Measurements from ENCODE around the gene KLHL30. TPM values are rescaled to one million over a fixed set of nuclear protein-coding genes. Genes with fewer than 3 reads are reported as not detected.

KLHL30 gene
- total RNA-seq, 2 experiments from 2014 or later, result 0.09 to 1.9 TPM

DNA sequence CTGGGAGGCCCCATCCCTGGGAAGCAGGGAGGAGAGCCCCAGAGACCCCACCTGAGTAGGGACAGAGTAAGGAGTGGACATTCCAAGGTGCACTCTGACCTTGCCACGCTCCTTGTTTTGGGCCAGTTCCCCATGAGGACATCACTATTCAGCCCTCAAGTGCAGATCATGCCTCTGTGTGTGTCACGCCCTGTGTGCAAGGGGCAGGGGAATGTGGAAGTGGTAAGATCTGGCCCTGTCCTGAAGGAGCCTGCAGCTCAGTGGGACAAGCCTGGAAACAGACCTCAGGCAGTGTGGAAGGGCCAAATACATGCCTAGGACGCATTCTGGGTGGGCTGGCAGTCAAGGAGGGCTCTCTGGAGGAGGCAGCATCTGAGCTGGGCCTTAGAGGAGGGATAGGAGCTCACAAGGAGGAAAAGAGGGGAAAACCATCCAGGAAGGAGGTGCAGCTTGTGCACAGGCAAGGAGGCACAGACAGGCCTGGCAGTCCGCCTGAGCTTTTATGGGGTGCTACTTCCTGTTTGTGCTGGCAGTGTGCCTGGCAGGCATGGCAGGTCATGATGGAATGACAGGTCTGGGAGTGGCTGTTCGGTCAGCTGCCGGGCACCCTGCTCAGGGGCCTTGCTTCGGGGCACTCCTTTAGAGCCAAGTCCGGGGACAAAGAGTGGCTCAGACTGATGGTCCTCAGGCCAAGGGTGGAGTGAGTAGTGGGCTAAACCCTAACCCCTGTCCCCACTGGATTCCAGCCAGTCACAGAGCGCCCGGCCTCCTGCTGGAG, 3.3 kb downstream of the KLHL30 start:
- no peak overlapping the region for H3K4me2 ChIP-seq (ENCODE audit: low read length)
- peaks cover 16% of the 10 kb centered on the region for H3K4me1 ChIP-seq (ENCODE audit: insufficient read depth, low read length, poor library complexity, severe bottlenecking)
- no TSS peak for BruUV-seq (replicated peaks)
- CTCF ChIA-PET (ENCODE audit: unreplicated experiment), result no interaction called here
- H3K36me3 ChIP-seq (ENCODE audit: insufficient read depth, low read length), result no peaks in the 10 kb centered on the region
- H3K79me2 ChIP-seq (ENCODE audit: insufficient read depth, low read depth, low read length), result no peaks in the 10 kb centered on the region
- no peak for DNase-seq (ENCODE audit: low spot score)
- H3K4me3 ChIP-seq (ENCODE audit: low read depth, low read length, poor library complexity, severe bottlenecking), result no peak overlapping the region
- intact Hi-C loops (cut with micrococcal nuclease; ENCODE audit: unreplicated experiment), result no loop called here
- no peaks in the 10 kb centered on the region for H3K9me3 ChIP-seq (ENCODE audit: low read length)
- POLR2A ChIA-PET, result interaction anchor here (0.6 to 1.2 kb wide), 2 partner anchors 33 to 1353 kb away, joined by 3 to 4 read pairs; no protein-coding TSS in a partner anchor
- H2AFZ ChIP-seq (ENCODE audit: low read length), result no peak overlapping the region
- H4K20me1 ChIP-seq (ENCODE audit: insufficient read depth, low read length), result no peaks in the 10 kb centered on the region
- TF ChIP-seq EZH2phosphoT487 (IDR thresholded peaks at IDR 0.05; ENCODE audit: borderline replicate concordance, low read depth, low read length), result no peak
- TF ChIP-seq, protein P1, sequence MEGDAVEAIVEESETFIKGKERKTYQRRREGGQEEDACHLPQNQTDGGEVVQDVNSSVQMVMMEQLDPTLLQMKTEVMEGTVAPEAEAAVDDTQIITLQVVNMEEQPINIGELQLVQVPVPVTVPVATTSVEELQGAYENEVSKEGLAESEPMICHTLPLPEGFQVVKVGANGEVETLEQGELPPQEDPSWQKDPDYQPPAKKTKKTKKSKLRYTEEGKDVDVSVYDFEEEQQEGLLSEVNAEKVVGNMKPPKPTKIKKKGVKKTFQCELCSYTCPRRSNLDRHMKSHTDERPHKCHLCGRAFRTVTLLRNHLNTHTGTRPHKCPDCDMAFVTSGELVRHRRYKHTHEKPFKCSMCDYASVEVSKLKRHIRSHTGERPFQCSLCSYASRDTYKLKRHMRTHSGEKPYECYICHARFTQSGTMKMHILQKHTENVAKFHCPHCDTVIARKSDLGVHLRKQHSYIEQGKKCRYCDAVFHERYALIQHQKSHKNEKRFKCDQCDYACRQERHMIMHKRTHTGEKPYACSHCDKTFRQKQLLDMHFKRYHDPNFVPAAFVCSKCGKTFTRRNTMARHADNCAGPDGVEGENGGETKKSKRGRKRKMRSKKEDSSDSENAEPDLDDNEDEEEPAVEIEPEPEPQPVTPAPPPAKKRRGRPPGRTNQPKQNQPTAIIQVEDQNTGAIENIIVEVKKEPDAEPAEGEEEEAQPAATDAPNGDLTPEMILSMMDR (conservative IDR thresholded peaks at IDR 0.05; ENCODE audit: low read length), result no peak
- H3K9me2 ChIP-seq (ENCODE audit: insufficient read depth, low read length), result no peaks in the 10 kb centered on the region
- H3K27ac ChIP-seq (ENCODE audit: low read depth, low read length, poor library complexity, severe bottlenecking), result no peak overlapping the region

DNA sequence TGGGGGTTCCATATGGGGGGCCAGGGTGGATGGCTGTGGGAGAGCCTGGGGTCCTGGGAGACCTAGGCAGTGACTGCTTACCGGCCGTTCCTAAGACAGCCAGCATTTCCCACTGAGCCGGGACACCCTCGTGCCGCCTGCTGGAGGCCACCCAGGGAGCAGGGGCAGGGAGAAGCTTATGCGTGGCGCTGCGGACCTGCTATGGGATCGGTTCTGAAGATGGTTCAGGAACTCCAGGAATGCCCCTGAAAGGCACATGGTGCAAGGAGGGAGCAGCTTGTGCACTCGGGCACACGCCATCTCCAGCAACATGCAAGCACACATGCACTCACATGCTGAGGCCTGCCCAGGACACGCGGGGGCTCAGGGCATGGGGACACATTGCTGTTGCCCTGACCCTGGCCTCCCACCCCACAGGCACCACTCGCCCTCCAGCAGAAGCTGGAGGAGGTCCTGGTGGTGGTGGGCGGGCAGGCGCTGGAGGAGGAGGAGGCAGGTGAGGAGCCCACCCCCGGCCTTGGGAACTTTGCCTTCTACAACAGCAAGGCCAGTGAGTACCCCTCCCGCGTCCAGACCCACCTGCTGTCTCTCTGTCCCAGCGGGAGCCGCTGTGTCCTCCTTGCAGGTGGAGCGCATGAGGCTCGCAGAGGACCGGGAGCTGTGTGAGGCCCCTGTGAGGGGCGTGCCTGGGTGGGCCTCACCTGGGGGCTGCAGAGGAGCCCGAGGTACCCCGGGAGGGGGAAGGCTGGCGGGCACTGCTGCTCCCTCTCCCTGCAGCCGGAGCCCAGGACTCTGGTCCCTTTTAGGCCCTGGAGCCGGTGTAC, 4.1 kb downstream of the KLHL30 start:
- Histone ChIP-seq H2AFZ (ENCODE audit: low read length) (no peak overlapping the region), H3K36me3 (ENCODE audit: insufficient read depth, low read length) (no peaks in the 10 kb centered on the region), H3K9me3 (ENCODE audit: low read length) (no peaks in the 10 kb centered on the region), H3K4me3 (ENCODE audit: low read depth, low read length, poor library complexity, severe bottlenecking) (no peak overlapping the region), H3K9me2 (ENCODE audit: insufficient read depth, low read length) (no peaks in the 10 kb centered on the region), H3K4me1 (ENCODE audit: insufficient read depth, low read length, poor library complexity, severe bottlenecking) (peaks cover 22% of the 10 kb centered on the region), H3K4me2 (ENCODE audit: low read length) (no peak overlapping the region), H4K20me1 (ENCODE audit: insufficient read depth, low read length) (no peaks in the 10 kb centered on the region), H3K79me2 (ENCODE audit: insufficient read depth, low read depth, low read length) (no peaks in the 10 kb centered on the region), H3K27ac (ENCODE audit: low read depth, low read length, poor library complexity, severe bottlenecking) (no peak overlapping the region)
- ChIA-PET CTCF (ENCODE audit: unreplicated experiment) (no interaction called here), POLR2A (interaction anchor here (0.6 to 1.2 kb wide), 2 partner anchors 34 to 1354 kb away, joined by 3 to 4 read pairs; no protein-coding TSS in a partner anchor)
- no TSS peak for BruUV-seq (replicated peaks)
- TF ChIP-seq, protein P1 (conservative IDR thresholded peaks at IDR 0.05; ENCODE audit: low read length), result no peak
- no peak for TF ChIP-seq EZH2phosphoT487 (IDR thresholded peaks at IDR 0.05; ENCODE audit: borderline replicate concordance, low read depth, low read length)
- no peak for DNase-seq (ENCODE audit: low spot score)
- intact Hi-C loops (cut with micrococcal nuclease; ENCODE audit: unreplicated experiment), result no loop called here
